Limb (tissue), 2 donors: ENCODE data around the gene PAPPA.

ENCODE experiments used
- DNase-seq, 2 donors: peaks; one replicate each; pipeline ENCODE4 v3.0.0-alpha.2; 2016; ENCODE audit errors: extremely low spot score in 2 of 2

PAPPA gene

GRCh38 chr9:116342941-116343340 lies 189.3 kb downstream of the PAPPA start:
- DNase-seq: no peak

- no peak for DNase-seq
These were observed 190.8 kb downstream of the PAPPA start for GRCh38 chr9:116344416-116344815.

GRCh38 chr9:116345393-116345792 lies 191.8 kb downstream of the PAPPA start:
- no peak for DNase-seq

GRCh38 chr9:116345817-116346216 lies 192.2 kb downstream of the PAPPA start:
- DNase-seq: no peak

- DNase-seq: no peak
These were observed 196.1 kb downstream of the PAPPA start for GRCh38 chr9:116349684-116350083.

GRCh38 chr9:116350213-116350612 lies 196.6 kb downstream of the PAPPA start:
- no peak for DNase-seq

GRCh38 chr9:116352958-116353357 lies 199.4 kb downstream of the PAPPA start:
- DNase-seq: no peak

- peak in 1 of 2 donors; percentile 47 for DNase-seq
These were observed 201.7 kb downstream of the PAPPA start for GRCh38 chr9:116355153-116355921.

- no peak for DNase-seq
These were observed 204.7 kb downstream of the PAPPA start for GRCh38 chr9:116358251-116358650.

- DNase-seq: no peak
These were observed 206.4 kb downstream of the PAPPA start for GRCh38 chr9:116360016-116360415.

- DNase-seq: no peak
These were observed 207.4 kb downstream of the PAPPA start for GRCh38 chr9:116360989-116361388.

- DNase-seq: no peak
These were observed 208.0 kb downstream of the PAPPA start for GRCh38 chr9:116361547-116361946.

- DNase-seq: no peak
These were observed 208.9 kb downstream of the PAPPA start for GRCh38 chr9:116362493-116362892.

GRCh38 chr9:116365056-116365471 lies 211.5 kb downstream of the PAPPA start:
- DNase-seq: peak; percentile 67 to 76

- no peak for DNase-seq
These were observed 212.7 kb downstream of the PAPPA start for GRCh38 chr9:116366241-116366640.

- DNase-seq: no peak
These were observed 215.1 kb downstream of the PAPPA start for GRCh38 chr9:116368680-116369079.

GRCh38 chr9:116369706-116370105 lies 216.1 kb downstream of the PAPPA start:
- DNase-seq: no peak

GRCh38 chr9:116370556-116370955 lies 217.0 kb downstream of the PAPPA start:
- DNase-seq: no peak

- no peak for DNase-seq
These were observed 218.6 kb downstream of the PAPPA start for GRCh38 chr9:116372081-116372673.

- no peak for DNase-seq
These were observed 219.2 kb downstream of the PAPPA start for GRCh38 chr9:116372786-116373185.

- DNase-seq: no peak
These were observed 223.7 kb downstream of the PAPPA start for GRCh38 chr9:116377179-116377798.

- DNase-seq: no peak
These were observed 225.3 kb downstream of the PAPPA start for GRCh38 chr9:116378873-116379272.

- DNase-seq: no peak
These were observed 226.2 kb downstream of the PAPPA start for GRCh38 chr9:116379821-116380220.
